K562 (cell line): Measurements from ENCODE around the gene MUSTN1. TPM values are rescaled to one million over a fixed set of nuclear protein-coding genes. Genes with fewer than 3 reads are reported as not detected.

Source experiments
- ATAC-seq: fragments of 200-7000 bp; cut with Tn5 transposase; 3 replicates; pipeline ENCODE4 v1.9.1; 2020; ENCODE audit warnings: moderate library complexity
- BruUV-seq: library from RNA; stranded (reverse); fragments of 400-500 nt; replicated peaks from 2 replicates; lab custom pipeline; 2021; lab: Mats Ljungman, UMichigan
- CTCF ChIA-PET: fragments of 300-600 bp; formaldehyde crosslinking; extraction: SDS; loops from one replicate; lab custom pipeline; 2021; ENCODE audit warnings: low intra/inter-chr PET ratio; lab: Yijun Ruan, JAX
- POLR2A ChIA-PET: fragments of 300-600, 350-650 bp; sonication (Branson Sonifier 250); formaldehyde crosslinking; extraction: SDS; loops from one replicate; lab custom pipeline; 2021; ENCODE audit warnings: antibody characterized with exemption, inconsistent platforms; lab: Yijun Ruan, JAX
- DNase-seq, 4 experiments: peaks; one replicate each; pipeline versions ENCODE4 v3.0.0 to v3.0.0-alpha.2; 2011 to 2018; ENCODE audit warnings: low spot score in 3 of 4, mixed read lengths in 3 of 4; ENCODE audit errors: extremely low read depth in 1 of 4
- FAIRE-seq: peaks from 2 replicates; lab custom pipeline; 2011; peaks lifted over from hg19 to GRCh38; lab: Jason Lieb, UNC
- H2AFZ ChIP-seq: 2 replicates; pipeline ENCODE4 v1.6.0; 2011; ENCODE audit warnings: low read depth, low read length, control low read depth, inconsistent platforms
- H3K27ac ChIP-seq: fragments of 200-600 bp; 3 replicates; pipeline ENCODE4 v1.8.0; 2011; ENCODE audit warnings: low read depth, mild to moderate bottlenecking, control low read depth, inconsistent platforms, low read length, moderate library complexity, mixed read lengths; ENCODE audit errors: extremely low read depth
- H3K27me3 ChIP-seq, 2 experiments: fragments of 300-600 bp in 1 of 2; 2 replicates in 1 of 2; 3 replicates in 1 of 2; pipeline versions ENCODE4 v1.6.0 to v1.8.0; 2011; ENCODE audit warnings: inconsistent platforms in 2 of 2, low read length in 2 of 2, mild to moderate bottlenecking in 1 of 2, mixed read lengths in 1 of 2, moderate library complexity in 1 of 2; ENCODE audit not compliant: control insufficient read depth in 2 of 2, insufficient read depth in 2 of 2
- H3K36me3 ChIP-seq: fragments of 300-600 bp; 3 replicates; pipeline ENCODE4 v1.8.0; 2011; ENCODE audit warnings: mild to moderate bottlenecking, low read length, inconsistent platforms; ENCODE audit not compliant: control insufficient read depth, insufficient read depth
- H3K4me1 ChIP-seq, 2 experiments: fragments of 200-600 bp in 1 of 2; replicated peaks in 1 of 2; 2 replicates in 1 of 2; 3 replicates in 1 of 2; pipeline versions ENCODE4 v1.5.1 to v1.8.0; 2011; ENCODE audit warnings: inconsistent platforms in 2 of 2, low read length in 2 of 2, mild to moderate bottlenecking in 1 of 2, mixed read lengths in 1 of 2, moderate library complexity in 1 of 2; ENCODE audit not compliant: control insufficient read depth in 2 of 2, insufficient read depth in 2 of 2
- H3K4me2 ChIP-seq: 2 replicates; pipeline ENCODE4 v1.6.1; 2011; ENCODE audit warnings: low read length, control low read depth, inconsistent platforms, mixed read lengths; ENCODE audit not compliant: insufficient read depth
- H3K4me3 ChIP-seq: fragments of 200-600 bp; sonication (generic), shearing (Covaris generic); 2 replicates; pipeline ENCODE4 v1.5.1; 2016; ENCODE audit warnings: control low read depth, inconsistent platforms
- H3K79me2 ChIP-seq: fragments of 200-600 bp; 3 replicates; pipeline ENCODE4 v1.8.0; 2011; ENCODE audit warnings: low read length, inconsistent platforms; ENCODE audit not compliant: control insufficient read depth, insufficient read depth
- H3K9ac ChIP-seq, 2 experiments: 2 replicates each; pipeline versions ENCODE4 v1.6.0 to v1.6.1; 2011; ENCODE audit warnings: low read depth in 2 of 2, low read length in 2 of 2, control low read depth in 1 of 2, inconsistent platforms in 1 of 2, mild to moderate bottlenecking in 1 of 2, mixed read lengths in 1 of 2; ENCODE audit not compliant: insufficient read depth in 1 of 2
- H3K9me1 ChIP-seq: one replicate; pipeline ENCODE4 v1.6.0; 2011; ENCODE audit warnings: inconsistent platforms, mild to moderate bottlenecking, low read length, moderate library complexity; ENCODE audit not compliant: control insufficient read depth, insufficient read depth
- H3K9me3 ChIP-seq: replicated peaks from 2 replicates; pipeline ENCODE4 v1.5.1; 2011; ENCODE audit warnings: low read depth, low read length, inconsistent platforms; ENCODE audit not compliant: control insufficient read depth, insufficient read depth
- H4K20me1 ChIP-seq: replicated peaks from 2 replicates; pipeline ENCODE4 v1.6.1; 2011; ENCODE audit warnings: low read length, inconsistent platforms, mixed read lengths; ENCODE audit not compliant: control insufficient read depth, insufficient read depth
- RAD51 ChIP-seq: fragments of 450-650 bp; IDR thresholded peaks from 2 replicates; pipeline ENCODE4 v1.7.1; 2016; ENCODE audit warnings: low read depth, mild to moderate bottlenecking, borderline replicate concordance
- ZBTB8A ChIP-seq: fragments of 450-650 bp; IDR thresholded peaks from 2 replicates; pipeline ENCODE4 v1.6.1; 2018; ENCODE audit warnings: mild to moderate bottlenecking, moderate library complexity; ENCODE audit not compliant: partially characterized antibody
- WGBS: fragments of 100-300 bp; shearing (Covaris generic); methylation state at CpG from one replicate; pipeline ENCODE4 v1.1.6; 2016; ENCODE audit warnings: low coverage, mixed read lengths; ENCODE audit not compliant: insufficient coverage; ENCODE audit errors: missing lambda C conversion rate; 5-methylcytosine and 5-hydroxymethylcytosine counted together
- in situ Hi-C: fragments of 300-500 bp; cut with MboI; formaldehyde crosslinking; loops from 4 replicates; pipeline ENCODE4 v1.15.0; 2018; ENCODE audit warnings: inconsistent platforms, mixed read lengths
- intact Hi-C: fragments of 100-400 bp; cut with micrococcal nuclease; formaldehyde crosslinking; loops from 2 replicates; pipeline ENCODE4 v1.14.2; 2022
- polyA plus RNA-seq, 8 experiments: library from polyadenylated mRNA; depleted of rRNA in 4 of 8; stranded (reverse) in 5 of 8; unstranded in 3 of 8; fragments of >200 nt; fragmentation: Nextera tagmentation in 2 of 8; fragmentation: Illumina TruSeq in 1 of 8; extraction: Ambion mirVana in 2 of 8; extraction: Trizol in 1 of 8; gene quantifications; 2 replicates each; pipeline versions ENCODE4 v1.2.1 to v1.2.3, GENCODE V29; 2011 to 2014; ENCODE audit warnings: inconsistent platforms in 1 of 8, missing spikeins in 1 of 8
- total RNA-seq, 7 experiments: library from RNA; depleted of rRNA in 6 of 7; stranded (reverse); fragments of >200 nt in 6 of 7; fragmentation: Illumina TruSeq in 2 of 7; extraction: Trizol in 2 of 7; gene quantifications; 2 replicates each; pipeline versions ENCODE4 v1.2.1 to v1.2.3, GENCODE V29; 2011 to 2021; ENCODE audit warnings: low replicate concordance in 1 of 7
- TF ChIP-seq, protein P1 (sequence below): fragments of 450-650 bp; conservative IDR thresholded peaks from 2 replicates; pipeline ENCODE4 v1.6.1; 2016; ENCODE audit warnings: missing genetic modification characterization, low read depth, mild to moderate bottlenecking, control low read depth, missing compliant biosample characterization

Gene MUSTN1
- total and polyA plus RNA-seq, 9 of the 15 experiments (the other 6 are each of a cell fraction or from before 2014, with no cell fraction given), result 0.15 to 0.78 (median 0.44) TPM; not detected in 4

DNA sequence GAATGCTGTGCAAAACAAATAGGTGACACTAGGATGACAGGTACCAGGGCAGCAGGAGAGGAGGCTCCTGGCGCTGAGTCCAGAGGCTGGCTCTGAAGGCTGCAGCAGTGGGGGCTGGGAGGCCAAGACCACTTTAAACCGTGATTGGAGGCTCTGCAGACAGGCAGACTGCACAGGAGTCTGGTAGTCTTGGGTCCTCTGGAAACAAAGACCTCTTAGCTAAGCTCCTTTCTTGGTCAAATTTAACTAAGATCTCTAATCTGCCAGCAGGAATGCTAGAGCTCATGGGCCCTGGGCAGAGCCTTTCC lies 4.4 kb upstream of the MUSTN1 start:
- H3K9ac ChIP-seq, result no peak overlapping the region
- no peaks in the 10 kb centered on the region for H3K27me3 ChIP-seq
- ChIA-PET POLR2A (interaction anchor here (0.7 to 1.0 kb wide), 2 partner anchors 9 to 219 kb away, joined by 3 read pairs; no protein-coding TSS in a partner anchor), CTCF (no interaction called here)
- no peaks in the 10 kb centered on the region for H4K20me1 ChIP-seq
- no TSS peak for BruUV-seq
- ATAC-seq (no peak), DNase-seq (no peak), FAIRE-seq (no peak)
- H3K27ac ChIP-seq, result no peak overlapping the region
- TF ChIP-seq ZBTB8A (no peak), RAD51 (no peak)
- TF ChIP-seq, protein P1, sequence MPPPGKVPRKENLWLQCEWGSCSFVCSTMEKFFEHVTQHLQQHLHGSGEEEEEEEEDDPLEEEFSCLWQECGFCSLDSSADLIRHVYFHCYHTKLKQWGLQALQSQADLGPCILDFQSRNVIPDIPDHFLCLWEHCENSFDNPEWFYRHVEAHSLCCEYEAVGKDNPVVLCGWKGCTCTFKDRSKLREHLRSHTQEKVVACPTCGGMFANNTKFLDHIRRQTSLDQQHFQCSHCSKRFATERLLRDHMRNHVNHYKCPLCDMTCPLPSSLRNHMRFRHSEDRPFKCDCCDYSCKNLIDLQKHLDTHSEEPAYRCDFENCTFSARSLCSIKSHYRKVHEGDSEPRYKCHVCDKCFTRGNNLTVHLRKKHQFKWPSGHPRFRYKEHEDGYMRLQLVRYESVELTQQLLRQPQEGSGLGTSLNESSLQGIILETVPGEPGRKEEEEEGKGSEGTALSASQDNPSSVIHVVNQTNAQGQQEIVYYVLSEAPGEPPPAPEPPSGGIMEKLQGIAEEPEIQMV (tag), result no peak
- no peaks in the 10 kb centered on the region for H3K36me3 ChIP-seq
- no peaks in the 10 kb centered on the region for H3K79me2 ChIP-seq
- H3K9me1 ChIP-seq, result no peaks in the 10 kb centered on the region
- no peak overlapping the region for H2AFZ ChIP-seq
- intact Hi-C loops, result no loop called here
- H3K4me1 ChIP-seq, result no peaks in the 10 kb centered on the region; a peak in 1 of 5 replicates
- no peaks in the 10 kb centered on the region for H3K9me3 ChIP-seq
- in situ Hi-C loops, result no loop called here
- 28% methylated on average over 2 of the region's 2 CpGs for WGBS
- H3K4me2 ChIP-seq, result no peak overlapping the region
- H3K4me3 ChIP-seq, result no peak overlapping the region
